Kidney (tissue), 14 donors: ENCODE data around the gene C1orf21. TPM values are rescaled to one million over a fixed set of nuclear protein-coding genes. Genes with fewer than 3 reads are reported as not detected.
A peak's percentile ranks its signal among the peaks of the same experiment; 100 is the strongest.

Source experiments
- DNase-seq, 5 donors: peaks; one replicate each; pipeline ENCODE4 v3.0.0-alpha.2; 2013 to 2020
- FAIRE-seq: peaks from 2 replicates; lab custom pipeline; 2012; peaks lifted over from hg19 to GRCh38; lab: Jason Lieb, UNC
- H3K27ac ChIP-seq, 2 donors: one replicate each; pipeline ENCODE4 v1.7.0; 2013; ENCODE audit warnings: low read depth in 2 of 2, low read length in 2 of 2, inconsistent platforms in 1 of 2
- H3K27me3 ChIP-seq: one replicate; pipeline ENCODE4 v1.7.1; 2013; ENCODE audit warnings: low read length, inconsistent platforms; ENCODE audit not compliant: control insufficient read depth, insufficient read depth
- H3K36me3 ChIP-seq, 3 donors: one replicate each; pipeline versions ENCODE4 v1.7.0 to v1.7.1; 2013; ENCODE audit warnings: low read length in 3 of 3, control low read depth in 1 of 3, inconsistent platforms in 1 of 3; ENCODE audit not compliant: insufficient read depth in 3 of 3, control insufficient read depth in 2 of 3
- H3K4me1 ChIP-seq, 3 donors: one replicate each; pipeline versions ENCODE4 v1.7.0 to v1.7.1; 2013; ENCODE audit warnings: low read length in 3 of 3, inconsistent platforms in 1 of 3, low read depth in 1 of 3; ENCODE audit not compliant: control insufficient read depth in 2 of 3, insufficient read depth in 2 of 3
- H3K4me3 ChIP-seq, 3 donors: one replicate each; pipeline versions ENCODE4 v1.7.0 to v1.8.1; 2013; ENCODE audit warnings: low read length in 3 of 3, control low read depth in 1 of 3, inconsistent platforms in 1 of 3
- H3K9ac ChIP-seq, 3 donors: one replicate each; pipeline versions ENCODE4 v1.7.0 to v1.7.1; 2013; ENCODE audit warnings: low read length in 3 of 3, control low read depth in 1 of 3, inconsistent platforms in 1 of 3
- H3K9me3 ChIP-seq, 3 donors: one replicate each; pipeline versions ENCODE4 v1.7.0 to v1.7.1; 2013; ENCODE audit warnings: low read length in 3 of 3, control low read depth in 1 of 3, inconsistent platforms in 1 of 3; ENCODE audit not compliant: control insufficient read depth in 2 of 3, insufficient read depth in 1 of 3
- intact Hi-C: fragments of 100-400 bp; cut with DNase I; formaldehyde crosslinking; loops from one replicate; pipeline ENCODE4 v1.11.1; 2022
- polyA plus RNA-seq: library from polyadenylated mRNA; stranded (reverse); fragments of 350-450 nt; fragmentation: Illumina TruSeq; extraction: RNeasy Lipid Tissue Mini Kit (QIAGEN cat#74804); gene quantifications from one replicate; pipeline ENCODE4 v1.2.3, GENCODE V29; 2014; ENCODE audit warnings: low read depth, low replicate concordance; ENCODE audit not compliant: insufficient read depth
- total RNA-seq: library from RNA; stranded (reverse); fragmentation: NEBNext Ultra II Directional; extraction: Animal tissue kit (Norgen Biotek cat#: 25700); gene quantifications from one replicate; pipeline ENCODE4 v1.2.1, GENCODE V29; 2021
- TF ChIP-seq, protein P1 (sequence below): IDR thresholded peaks from 3 replicates; pipeline ENCODE4 v1.5.1; 2012; ENCODE audit warnings: mild to moderate bottlenecking, moderate library complexity, borderline replicate concordance; ENCODE audit not compliant: insufficient read depth; ENCODE audit errors: extremely low read depth
- donor health status: control.
- donor health status: control.
- donor health status: control.
- donor health status: control.
- donor health status: control.
- donor health status: DM: yes; HTN: yes; CAD: no.
- donor health status: Normal renal cell carcinoma (clear cell type).

C1orf21 gene
- total and polyA plus RNA-seq, 2 donors from 2014 or later = 18.3 to 18.6 TPM

DNA sequence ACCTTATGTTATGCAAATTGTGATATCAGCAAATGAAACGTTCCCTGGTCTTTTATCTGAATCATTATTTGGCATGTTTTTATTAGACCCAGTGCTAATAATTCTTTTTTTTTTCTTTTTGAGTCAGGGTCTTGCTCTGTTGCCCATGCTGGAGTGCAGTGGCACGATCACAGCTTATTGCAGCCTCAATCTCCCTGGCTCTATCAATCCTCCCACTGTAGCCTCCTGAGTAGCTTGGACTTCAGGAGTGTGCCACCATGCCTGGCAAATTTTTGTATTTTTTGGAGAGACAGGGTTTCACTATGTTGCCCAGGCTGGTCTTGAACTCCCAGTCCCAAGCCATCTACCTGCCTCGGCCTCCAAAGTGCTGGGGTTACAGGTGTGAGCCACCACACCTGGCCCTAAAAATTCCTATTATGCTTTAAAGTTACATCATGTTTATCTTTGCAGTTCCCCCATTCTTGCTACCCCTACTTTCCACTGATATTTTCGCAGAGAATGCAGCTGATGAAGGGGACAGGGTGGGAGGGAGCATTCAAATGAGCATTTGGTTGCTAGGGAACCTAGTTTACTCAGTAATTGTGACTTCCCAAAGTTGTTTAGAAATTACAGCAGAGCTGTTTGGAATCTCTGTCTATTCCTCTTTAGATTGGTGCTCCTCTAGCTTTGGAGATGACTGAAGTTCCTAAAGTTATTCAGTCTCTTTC is 18.4 kb downstream of the C1orf21 start:
- FAIRE-seq = no peak

DNA sequence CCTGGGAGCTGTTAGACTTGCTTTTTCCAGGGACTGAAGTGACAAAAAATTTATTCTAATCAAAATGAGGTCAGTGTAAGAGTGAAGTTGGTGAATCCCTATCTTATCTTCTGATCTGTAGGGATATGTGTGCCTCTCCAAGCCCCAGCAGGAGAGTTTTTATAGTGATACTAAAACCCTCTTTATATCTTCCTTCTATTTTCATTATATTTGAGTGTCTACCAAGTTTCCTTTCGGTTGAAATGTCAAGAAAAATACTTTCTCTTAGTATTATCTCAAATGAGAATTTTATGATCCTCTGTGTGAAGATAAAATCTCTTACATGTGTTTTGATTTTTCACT is 18.9 kb downstream of the C1orf21 start:
- TF ChIP-seq, protein P1, sequence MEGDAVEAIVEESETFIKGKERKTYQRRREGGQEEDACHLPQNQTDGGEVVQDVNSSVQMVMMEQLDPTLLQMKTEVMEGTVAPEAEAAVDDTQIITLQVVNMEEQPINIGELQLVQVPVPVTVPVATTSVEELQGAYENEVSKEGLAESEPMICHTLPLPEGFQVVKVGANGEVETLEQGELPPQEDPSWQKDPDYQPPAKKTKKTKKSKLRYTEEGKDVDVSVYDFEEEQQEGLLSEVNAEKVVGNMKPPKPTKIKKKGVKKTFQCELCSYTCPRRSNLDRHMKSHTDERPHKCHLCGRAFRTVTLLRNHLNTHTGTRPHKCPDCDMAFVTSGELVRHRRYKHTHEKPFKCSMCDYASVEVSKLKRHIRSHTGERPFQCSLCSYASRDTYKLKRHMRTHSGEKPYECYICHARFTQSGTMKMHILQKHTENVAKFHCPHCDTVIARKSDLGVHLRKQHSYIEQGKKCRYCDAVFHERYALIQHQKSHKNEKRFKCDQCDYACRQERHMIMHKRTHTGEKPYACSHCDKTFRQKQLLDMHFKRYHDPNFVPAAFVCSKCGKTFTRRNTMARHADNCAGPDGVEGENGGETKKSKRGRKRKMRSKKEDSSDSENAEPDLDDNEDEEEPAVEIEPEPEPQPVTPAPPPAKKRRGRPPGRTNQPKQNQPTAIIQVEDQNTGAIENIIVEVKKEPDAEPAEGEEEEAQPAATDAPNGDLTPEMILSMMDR = no peak
- no peaks in the 10 kb centered on the region for H3K27me3 ChIP-seq
- DNase-seq (no peak), FAIRE-seq (no peak)
- H3K9ac ChIP-seq = no peak overlapping the region
- no peak overlapping the region for H3K4me3 ChIP-seq
- no peaks in the 10 kb centered on the region for H3K36me3 ChIP-seq
- H3K27ac ChIP-seq = no peak overlapping the region
- no peaks in the 10 kb centered on the region for H3K9me3 ChIP-seq
- intact Hi-C loops = no loop called here
- no peaks in the 10 kb centered on the region for H3K4me1 ChIP-seq

More for the DNA sequence above, 18.4 kb downstream of the C1orf21 start:
- no peak overlapping the region for H3K9ac ChIP-seq
- no peaks in the 10 kb centered on the region for H3K27me3 ChIP-seq
- TF ChIP-seq, protein P1 = no peak
- no peaks in the 10 kb centered on the region for H3K4me1 ChIP-seq
- no peak overlapping the region for H3K27ac ChIP-seq
- intact Hi-C loops = no loop called here
- no peak overlapping the region for H3K4me3 ChIP-seq
- no peaks in the 10 kb centered on the region for H3K36me3 ChIP-seq
- peak in 1 of 5 donors; percentile 26 for DNase-seq
- no peaks in the 10 kb centered on the region for H3K9me3 ChIP-seq

DNA sequence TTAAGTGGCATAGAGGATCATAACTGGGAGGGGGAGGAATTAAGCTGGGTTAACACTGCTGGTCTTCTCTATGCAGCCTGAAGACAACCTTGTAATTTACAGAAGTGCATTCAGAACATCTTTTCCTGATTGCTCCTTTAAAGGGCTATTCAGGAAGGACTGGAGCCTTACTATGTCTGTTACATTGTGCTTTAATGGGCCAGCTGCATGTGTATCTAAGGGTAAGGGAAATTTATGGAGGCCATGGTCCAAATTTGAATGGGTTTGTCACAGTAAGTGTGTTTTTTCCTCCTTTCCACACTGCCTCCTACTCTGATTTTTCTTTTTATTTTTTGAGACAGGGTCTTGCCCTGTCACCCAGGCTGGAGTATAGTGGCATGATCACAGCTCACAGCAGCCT is 19.6 kb downstream of the C1orf21 start:
- Histone ChIP-seq H3K4me1 (no peaks in the 10 kb centered on the region), H3K9me3 (no peaks in the 10 kb centered on the region), H3K27me3 (no peaks in the 10 kb centered on the region), H3K27ac (no peak overlapping the region), H3K9ac (no peak overlapping the region), H3K36me3 (no peaks in the 10 kb centered on the region), H3K4me3 (no peak overlapping the region)
- intact Hi-C loops = no loop called here
- FAIRE-seq (no peak), DNase-seq (no peak)
- TF ChIP-seq, protein P1 = no peak
